Daoy (cell line): ENCODE data around the gene EME2. TPM values are rescaled to one million over a fixed set of nuclear protein-coding genes. Genes with fewer than 3 reads are reported as not detected.

Source experiments
- DNase-seq: peaks from one replicate; pipeline ENCODE4 v3.0.0-alpha.2; 2015; ENCODE audit warnings: low read depth
- total RNA-seq: library from RNA; depleted of rRNA; stranded (reverse); fragments of >200 nt; shearing (Covaris generic); gene quantifications from 2 replicates; pipeline ENCODE4 v1.2.3, GENCODE V29; 2014

Gene EME2
- total RNA-seq, 1 experiment from 2014 or later, result 8.6 TPM

DNA sequence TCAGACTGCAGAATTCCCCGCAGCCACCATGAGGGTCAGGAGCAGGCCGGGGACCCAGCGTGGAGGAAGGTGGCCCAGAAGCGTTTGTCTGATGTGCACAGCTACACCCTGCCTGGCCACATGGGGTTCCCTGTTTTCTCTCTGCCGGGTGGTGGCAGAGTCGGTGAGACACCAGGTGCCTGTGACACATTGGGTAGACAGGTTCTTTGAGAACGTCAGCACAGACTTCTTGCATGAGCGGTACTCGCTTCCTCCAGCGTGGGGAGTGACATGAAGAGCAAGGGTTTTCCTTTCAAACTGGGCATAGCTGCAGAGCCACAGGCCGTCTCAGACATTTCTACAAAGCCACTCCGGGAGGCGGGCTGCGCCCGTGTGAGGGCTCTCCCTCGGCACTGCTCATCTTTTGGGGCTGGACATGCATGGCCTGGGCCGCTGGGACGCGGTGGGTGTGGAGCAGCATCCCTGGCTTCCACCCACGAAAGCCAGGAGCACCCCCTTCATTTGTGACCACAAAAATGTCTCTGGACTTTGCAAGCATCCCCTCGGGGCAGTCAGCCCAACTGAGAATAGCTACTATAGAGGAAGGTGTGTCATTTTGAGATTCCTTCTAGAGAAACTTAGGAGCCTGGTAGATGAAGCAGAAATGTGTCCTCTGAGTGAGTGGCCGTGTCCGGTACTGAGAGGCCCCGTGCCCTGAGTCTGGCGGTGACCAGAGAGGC is 27.3 kb upstream of the EME2 start:
- peak; percentile 63 for DNase-seq

DNA sequence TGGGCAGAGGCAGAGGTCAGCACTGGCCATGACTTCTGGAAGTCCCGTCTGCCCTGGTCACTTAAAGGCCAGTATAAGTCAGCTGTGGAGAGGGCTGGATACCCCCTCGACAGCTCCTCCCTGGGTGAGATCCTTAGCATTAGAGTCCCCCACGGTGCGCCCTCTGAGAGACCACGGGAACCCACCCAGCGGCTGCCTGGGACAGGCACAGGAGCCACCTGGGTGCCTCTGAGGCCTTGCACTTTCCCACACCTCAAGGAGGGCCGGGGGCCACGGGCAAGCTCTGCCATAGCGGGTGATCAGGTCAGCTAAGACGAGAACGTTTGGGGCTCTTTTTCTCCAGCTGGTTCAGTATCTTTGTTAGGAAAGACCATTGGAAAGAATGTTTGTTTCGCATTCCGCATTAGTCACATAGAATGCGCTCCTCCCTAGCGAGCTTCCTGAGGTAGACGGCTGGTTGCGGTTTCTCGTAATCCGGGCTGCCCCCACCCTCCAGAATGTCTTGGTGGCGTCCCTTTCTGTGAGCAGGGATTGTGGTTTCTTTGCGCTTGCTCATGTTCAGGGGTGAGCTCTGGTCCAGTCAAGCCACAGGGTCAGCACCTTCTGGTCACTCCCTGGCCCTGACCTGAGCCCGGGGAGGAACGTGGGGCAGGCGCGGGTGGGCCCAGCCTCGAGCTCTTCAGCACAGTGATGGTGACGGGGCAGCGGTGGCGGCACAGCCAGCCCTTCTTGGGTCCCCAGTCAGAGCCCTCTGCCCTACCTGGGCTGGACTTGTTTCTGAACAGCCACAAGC is 26.5 kb upstream of the EME2 start:
- peak; percentile 94 for DNase-seq

- DNase-seq, result peak; percentile 84
Observed at GRCh38 chr16:1746693-1747195, 25.9 kb upstream of the EME2 start.

DNA sequence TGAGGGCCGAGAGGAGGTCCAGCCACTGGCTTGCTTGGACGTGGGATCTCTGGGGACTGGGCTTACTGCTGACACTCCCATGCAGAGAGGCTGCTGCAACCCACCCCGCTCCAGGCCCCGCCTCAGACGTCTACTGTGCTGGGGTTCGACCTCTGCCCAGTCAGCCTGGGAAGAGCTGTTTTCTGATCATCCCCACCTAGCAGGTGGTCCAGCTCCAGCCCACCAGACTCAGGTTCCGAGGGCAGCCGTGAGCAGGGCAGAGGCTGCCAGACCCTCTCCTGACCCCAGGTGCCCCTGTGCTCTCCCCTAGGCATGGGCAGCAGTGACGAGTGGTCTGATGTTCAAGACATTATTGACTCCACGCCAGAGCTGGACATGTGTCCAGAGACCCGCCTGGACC is 24.7 kb upstream of the EME2 start:
- DNase-seq, result no peak

DNA sequence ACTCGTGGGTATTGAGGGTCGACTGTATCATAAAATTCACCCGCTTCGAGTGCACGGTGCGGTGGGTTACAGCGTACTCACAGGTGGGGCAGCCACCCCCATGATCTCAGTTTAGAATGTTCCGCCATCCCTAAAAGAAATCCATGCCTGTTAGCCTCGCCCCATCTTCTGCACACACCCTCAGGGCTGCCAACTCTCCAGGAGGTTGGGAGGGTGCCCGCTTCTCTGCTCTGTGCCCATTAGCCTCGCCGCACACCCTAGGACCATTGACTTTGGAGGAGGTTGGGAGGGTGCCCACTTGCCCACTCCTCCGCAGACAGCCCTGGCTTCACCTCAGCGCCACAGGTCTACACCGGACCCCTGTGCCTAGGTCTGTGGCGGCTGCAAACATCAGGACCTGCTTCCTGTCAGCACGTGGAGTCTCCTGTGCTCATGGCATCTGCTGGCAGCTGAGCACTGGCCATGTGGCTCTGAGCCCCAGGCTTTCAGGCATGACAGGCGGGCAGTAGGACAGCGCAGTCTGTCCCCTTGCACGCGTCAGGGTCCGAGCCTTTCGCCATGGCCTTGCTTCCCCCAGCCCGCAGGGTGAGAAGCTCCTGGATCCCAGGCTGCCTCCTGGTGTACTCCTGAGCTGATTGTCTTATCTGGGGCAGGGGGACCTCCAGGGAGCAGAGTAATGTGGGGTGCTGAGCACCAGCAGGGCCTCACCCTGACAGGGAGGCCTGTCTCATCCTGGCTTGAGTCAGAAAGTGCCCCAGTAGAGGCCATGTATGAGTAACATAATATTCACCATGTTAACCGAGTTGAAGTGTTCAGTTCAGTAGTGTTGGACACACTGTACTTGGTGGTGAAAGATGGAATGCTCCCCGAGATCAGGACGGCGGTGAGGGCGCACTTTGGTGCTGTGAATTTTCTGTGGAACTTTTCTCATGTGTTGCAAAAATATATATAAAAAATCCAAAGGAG is 23.2 kb upstream of the EME2 start:
- DNase-seq, result no peak

GRCh38 chr16:1751946-1752345 is 20.7 kb upstream of the EME2 start:
- no peak for DNase-seq

- DNase-seq, result no peak
Observed at GRCh38 chr16:1752853-1753252, 19.8 kb upstream of the EME2 start.

DNA sequence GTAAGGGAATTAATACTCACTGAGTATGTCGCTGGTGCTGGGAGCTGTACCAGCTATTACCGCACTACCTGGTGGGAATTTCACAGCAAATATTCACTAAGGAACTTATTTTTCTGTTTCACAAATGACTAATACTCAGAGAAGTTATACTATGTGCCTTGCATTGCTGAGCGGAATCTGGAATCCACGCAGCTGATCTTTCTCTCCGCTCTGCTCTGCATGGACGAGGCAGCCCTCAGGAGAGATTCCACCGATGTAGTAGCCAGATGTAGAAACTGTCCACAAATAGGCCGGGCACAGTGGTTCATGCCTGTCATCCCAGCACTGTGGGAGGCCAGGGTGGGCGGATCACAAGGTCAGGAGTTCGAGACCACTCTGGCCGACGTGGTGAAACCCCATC is 18.4 kb upstream of the EME2 start:
- DNase-seq, result no peak

DNA sequence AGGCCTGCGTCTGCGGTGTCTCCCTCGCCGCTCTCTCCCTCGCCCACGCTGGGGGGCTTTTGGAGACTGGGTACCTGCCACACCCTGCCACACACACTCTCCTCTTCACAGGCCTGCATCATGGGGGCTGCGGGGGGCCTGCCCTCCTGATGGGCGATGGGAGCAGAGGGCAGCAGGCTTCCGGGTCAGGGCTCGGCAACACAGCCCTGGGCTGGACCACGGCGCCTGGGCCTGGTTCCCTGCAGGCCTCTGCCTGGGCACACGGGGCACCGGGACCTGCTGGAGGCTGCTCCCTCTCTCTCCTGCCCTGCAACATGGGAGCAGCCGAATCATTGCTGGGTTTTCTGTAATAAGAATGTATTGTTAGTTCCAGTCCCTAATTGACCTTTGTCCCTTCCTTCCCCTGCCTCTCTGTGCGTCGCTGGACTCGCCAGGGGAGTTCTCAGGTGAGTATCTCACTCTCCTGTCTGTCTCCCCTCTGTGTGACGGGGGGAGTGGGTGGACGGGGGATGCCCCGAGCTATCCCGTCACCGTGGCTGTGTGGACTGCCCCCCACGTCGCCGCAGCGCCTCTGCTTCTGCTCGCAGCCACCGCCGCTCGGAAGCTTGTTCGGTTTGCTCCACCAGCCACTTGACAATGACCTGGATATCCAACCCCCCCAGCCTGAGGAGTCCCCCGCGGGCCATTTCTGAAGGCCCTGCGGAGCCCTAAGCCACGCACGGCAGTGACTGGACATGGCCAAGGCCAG is 14.7 kb upstream of the EME2 start:
- DNase-seq, result no peak

GRCh38 chr16:1758923-1759322 is 13.7 kb upstream of the EME2 start:
- DNase-seq, result no peak

DNA sequence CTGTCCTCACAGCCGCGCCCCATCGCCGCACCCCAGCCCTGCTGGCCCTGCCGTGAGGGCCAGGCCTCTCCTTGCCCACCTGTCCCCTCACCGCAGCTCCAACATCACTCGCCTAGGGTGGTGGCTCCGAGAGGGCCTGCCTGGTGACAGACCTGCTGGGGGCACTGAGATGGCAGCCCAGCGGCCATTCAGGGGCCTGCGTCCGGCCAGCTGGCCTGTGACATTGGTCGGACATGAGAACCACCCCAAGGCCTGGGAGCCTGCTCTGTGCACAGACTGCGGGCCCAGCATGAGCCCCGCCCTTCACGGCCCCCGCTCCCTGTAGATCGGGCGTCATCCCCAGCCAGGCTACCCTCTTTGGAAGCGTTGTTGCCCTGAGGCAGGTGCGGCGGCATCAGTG is 13.1 kb upstream of the EME2 start:
- DNase-seq, result no peak

- no peak for DNase-seq
Observed at GRCh38 chr16:1760911-1761310, 11.7 kb upstream of the EME2 start.

GRCh38 chr16:1761751-1762150 is 10.9 kb upstream of the EME2 start:
- DNase-seq, result no peak

DNA sequence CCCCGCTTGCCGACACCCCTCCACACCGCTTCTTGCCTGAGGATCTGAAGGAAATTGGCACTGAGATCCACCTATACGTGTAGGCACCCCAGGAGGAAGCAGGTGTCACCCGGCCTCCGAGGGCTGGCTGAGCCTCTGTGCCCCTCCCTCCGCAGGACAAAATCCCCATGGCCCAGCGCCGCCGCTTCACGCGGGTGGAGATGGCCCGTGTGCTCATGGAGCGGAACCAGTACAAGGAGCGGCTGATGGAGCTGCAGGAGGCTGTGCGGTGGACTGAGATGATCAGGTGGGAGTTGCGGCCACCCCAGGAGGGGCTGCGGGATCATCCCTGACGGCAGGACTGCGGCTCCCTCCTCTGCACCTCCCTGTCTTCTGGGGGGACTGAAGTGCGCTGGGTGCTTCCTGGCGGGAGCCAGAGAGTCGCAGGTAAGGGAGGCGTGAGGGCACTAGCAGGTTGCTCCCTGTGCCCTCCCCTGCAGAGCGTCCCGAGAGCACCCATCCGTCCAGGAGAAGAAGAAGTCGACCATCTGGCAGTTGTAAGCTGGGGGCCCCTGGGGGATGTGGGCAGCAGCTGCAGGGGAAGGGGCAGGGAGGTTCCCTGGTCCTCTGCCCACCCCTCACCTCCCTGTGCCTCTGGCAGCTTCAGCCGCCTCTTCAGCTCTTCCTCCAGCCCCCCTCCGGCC is 10.3 kb upstream of the EME2 start:
- DNase-seq, result no peak

DNA sequence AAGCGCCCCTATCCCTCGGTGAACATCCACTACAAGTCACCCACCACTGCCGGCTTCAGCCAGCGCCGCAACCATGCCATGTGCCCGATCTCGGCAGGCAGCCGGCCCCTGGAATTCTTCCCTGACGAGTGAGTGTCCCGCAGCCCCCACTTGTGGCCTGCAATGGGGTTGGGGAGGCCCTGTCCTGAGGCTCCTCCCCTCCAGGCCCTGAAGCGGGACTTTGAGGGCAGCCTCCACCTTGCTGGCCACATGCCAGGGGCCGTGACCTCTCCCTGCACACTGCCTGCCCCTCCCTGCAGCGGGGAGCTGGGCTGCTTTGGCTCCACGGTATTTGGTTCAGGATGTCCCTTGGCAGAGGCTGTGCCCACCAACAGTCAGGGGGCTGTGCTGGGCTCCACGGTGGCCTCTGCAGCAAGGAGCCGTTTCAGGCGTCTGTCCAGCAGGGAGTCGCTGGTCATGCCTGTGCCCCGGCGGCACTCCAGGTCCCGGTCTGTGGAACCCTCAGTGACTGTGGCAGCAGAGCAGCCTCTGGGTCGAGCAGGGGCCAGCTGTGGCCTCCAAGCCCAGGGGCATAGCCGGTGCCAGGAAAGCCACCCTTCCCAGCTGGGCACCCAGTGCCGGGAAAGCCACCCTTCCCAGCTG is 9.6 kb upstream of the EME2 start:
- no peak for DNase-seq

DNA sequence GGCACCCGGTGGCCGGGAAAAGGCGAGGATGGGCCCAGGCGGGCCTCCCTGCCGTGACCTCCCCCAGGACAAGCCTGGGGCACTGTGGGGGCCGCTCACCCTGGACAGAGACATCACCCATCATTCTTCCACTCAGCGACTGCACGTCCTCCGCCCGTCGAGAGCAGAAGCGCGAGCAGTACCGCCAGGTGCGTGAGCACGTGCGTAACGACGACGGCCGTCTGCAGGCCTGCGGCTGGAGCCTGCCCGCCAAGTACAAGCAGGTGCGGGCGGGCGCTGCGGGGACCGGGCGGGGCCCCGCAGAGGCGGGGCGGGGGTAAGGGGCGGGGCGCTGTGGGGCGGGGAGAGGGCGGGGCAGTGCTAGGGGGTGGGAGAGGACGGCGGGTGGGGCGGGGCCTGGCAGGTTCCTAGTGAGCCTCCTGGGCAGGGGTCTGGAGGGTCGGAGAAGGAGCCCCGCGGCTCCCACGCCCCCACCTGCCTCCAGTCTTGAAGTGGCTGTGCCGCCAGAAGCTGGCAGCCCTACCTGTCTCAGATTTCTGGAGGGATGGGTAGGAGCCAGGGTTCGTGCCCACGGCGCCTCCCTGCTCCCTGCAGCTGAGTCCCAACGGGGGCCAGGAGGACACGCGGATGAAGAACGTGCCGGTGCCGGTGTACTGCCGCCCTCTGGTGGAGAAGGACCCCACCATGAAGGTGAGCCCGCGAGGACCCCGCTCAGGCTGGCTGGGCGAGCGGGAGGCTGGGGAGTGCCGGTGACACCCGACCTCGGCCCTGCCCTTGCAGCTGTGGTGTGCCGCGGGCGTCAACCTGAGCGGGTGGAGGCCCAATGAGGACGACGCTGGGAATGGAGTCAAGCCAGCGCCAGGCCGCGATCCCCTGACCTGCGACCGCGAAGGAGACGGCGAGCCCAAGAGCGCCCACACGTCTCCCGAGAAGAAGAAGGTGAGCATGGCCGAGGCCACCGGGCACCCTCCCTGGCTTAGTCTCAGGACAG is 8.8 kb upstream of the EME2 start:
- DNase-seq, result no peak

DNA sequence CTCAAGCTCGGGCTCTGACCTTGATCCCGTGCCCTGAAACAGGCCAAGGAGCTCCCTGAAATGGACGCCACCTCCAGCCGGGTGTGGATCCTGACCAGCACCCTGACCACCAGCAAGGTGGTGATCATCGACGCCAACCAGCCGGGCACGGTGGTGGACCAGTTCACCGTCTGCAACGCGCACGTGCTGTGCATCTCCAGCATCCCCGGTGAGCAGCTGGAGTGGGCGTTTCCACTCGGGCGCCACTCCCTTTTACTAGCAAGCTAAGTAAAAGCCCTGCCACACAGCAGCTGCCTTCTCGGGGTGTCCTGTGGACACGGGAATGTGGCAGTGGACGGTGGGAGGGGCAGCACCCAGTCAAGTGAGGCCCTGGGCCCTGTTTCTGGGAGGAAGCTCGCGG is 7.6 kb upstream of the EME2 start:
- no peak for DNase-seq

GRCh38 chr16:1765826-1766225 is 6.8 kb upstream of the EME2 start:
- DNase-seq, result no peak

GRCh38 chr16:1766231-1766630 is 6.4 kb upstream of the EME2 start:
- no peak for DNase-seq
